Measurements from ENCODE around the gene CIDEB. TPM values are rescaled to one million over a fixed set of nuclear protein-coding genes. Genes with fewer than 3 reads are reported as not detected.

Gene CIDEB
- total RNA-seq, 2 donors from 2014 or later: 19.1 to 34.0 TPM

GRCh38 chr14:24310646-24311604 lies 3.1 kb upstream of the CIDEB start, which contains the start of gene LTB4R:
LTB4R (plus strand) TSS chr14:24311502; CDS start chr14:24315652, 4,150 bp downstream.
- intact Hi-C loops (cut with DNase I): no loop called here
- peak within 1 kb of the TSS; percentile 79 to 91 (median 86) for H3K27ac ChIP-seq
- peak; percentile 84 to 89 (median 87) for DNase-seq
- H3K27me3 ChIP-seq: no peaks in the 10 kb centered on the region
- no peak within 1 kb of the TSS for H3K4me3 ChIP-seq
- TF ChIP-seq POLR2A (IDR thresholded peaks at IDR 0.05) (peak; percentile 57 to 72 (median 59)), CTCF (IDR thresholded peaks at IDR 0.05) (peak; percentile 14 to 67 (median 50))
- 10 to 12% methylated on average over 10 to 86 of the region's 99 CpGs for WGBS, 2 donors
- ATAC-seq: peak; percentile 85
- peaks cover 64% of the 10 kb centered on the region for H3K4me1 ChIP-seq
- no peaks in the 10 kb centered on the region for H3K9me3 ChIP-seq
- peaks cover 0 to 2% of the 10 kb centered on the region in 2 donors for H3K36me3 ChIP-seq (replicated peaks in 1 of 2; ENCODE audit: insufficient read depth in 1 of 2, low read depth in 2 of 2)

GRCh38 chr14:24310265-24310645 lies 2.5 kb upstream of the CIDEB start:
- no peak overlapping the region for H3K4me3 ChIP-seq
- intact Hi-C loops (cut with DNase I): no loop called here
- ATAC-seq (no peak), DNase-seq (peak in 1 of 4 donors; percentile 50)
- no peaks in the 10 kb centered on the region for H3K27me3 ChIP-seq
- peaks cover 0 to 6% of the 10 kb centered on the region in 2 donors for H3K36me3 ChIP-seq (replicated peaks in 1 of 2; ENCODE audit: insufficient read depth in 1 of 2, low read depth in 2 of 2)
- H3K4me1 ChIP-seq: peaks cover 62% of the 10 kb centered on the region
- H3K27ac ChIP-seq: peak overlapping the region; percentile 79 to 91 (median 86)
- H3K9me3 ChIP-seq: no peaks in the 10 kb centered on the region
- WGBS, 2 donors: 24 to 30% methylated on average over 4 to 5 of the region's 5 CpGs
- TF ChIP-seq POLR2A (IDR thresholded peaks at IDR 0.05): no peak
- TF ChIP-seq CTCF (IDR thresholded peaks at IDR 0.05): no peak

- intact Hi-C loops (cut with DNase I): no loop called here
- Histone ChIP-seq H3K36me3 (replicated peaks in 1 of 2; ENCODE audit: insufficient read depth in 1 of 2, low read depth in 2 of 2) (peaks cover 0 to 10% of the 10 kb centered on the region in 2 donors), H3K27me3 (no peaks in the 10 kb centered on the region), H3K9me3 (no peaks in the 10 kb centered on the region), H3K4me3 (no peak within 1 kb of the TSS), H3K27ac (peak within 1 kb of the TSS; percentile 79 to 91 (median 86)), H3K4me1 (peaks cover 62% of the 10 kb centered on the region)
- no peak for TF ChIP-seq CTCF (IDR thresholded peaks at IDR 0.05)
- no peak for TF ChIP-seq POLR2A (IDR thresholded peaks at IDR 0.05)
- DNase-seq: no peak
- no peak for ATAC-seq
- 65 to 68% methylated on average over 5 of the region's 5 CpGs for WGBS, 2 donors
Observed at GRCh38 chr14:24309538-24310264, 1.9 kb upstream of the CIDEB start, which contains the start of gene LTB4R2. LTB4R2 (plus strand) TSS chr14:24310140; CDS start chr14:24310665, 525 bp downstream.

- Histone ChIP-seq H3K27ac (peak overlapping the region; percentile 77 to 92 (median 82)), H3K9me3 (no peaks in the 10 kb centered on the region), H3K4me1 (peaks cover 62% of the 10 kb centered on the region), H3K27me3 (no peaks in the 10 kb centered on the region), H3K36me3 (replicated peaks in 1 of 2; ENCODE audit: insufficient read depth in 1 of 2, low read depth in 2 of 2) (peaks cover 6 to 21% of the 10 kb centered on the region in 2 donors), H3K4me3 (no peak overlapping the region)
- TF ChIP-seq CTCF (IDR thresholded peaks at IDR 0.05) (no peak), POLR2A (IDR thresholded peaks at IDR 0.05) (no peak)
- intact Hi-C loops (cut with DNase I): no loop called here
- no peak for DNase-seq
- WGBS, 2 donors: 69 to 74% methylated on average over 7 of the region's 7 CpGs
- ATAC-seq: no peak
Observed at GRCh38 chr14:24308342-24309124, 756 bp upstream of the CIDEB start.

Measured in body of pancreas (tissue), 4 donors.